ENCODE data around the gene PLXNA2. TPM values are rescaled to one million over a fixed set of nuclear protein-coding genes. Genes with fewer than 3 reads are reported as not detected.

Gene PLXNA2
- total RNA-seq, 1 experiment from 2014 or later = 0.06 TPM

GRCh38 chr1:208013210-208013609, 231.0 kb downstream of the PLXNA2 start:
- Histone ChIP-seq H3K36me3 (ENCODE audit: insufficient read depth, low read length, poor library complexity, severe bottlenecking) (no peaks in the 10 kb centered on the region), H3K9me3 (ENCODE audit: low read depth, low read length, poor library complexity, severe bottlenecking) (no peaks in the 10 kb centered on the region), H3K27me3 (replicated peaks; ENCODE audit: insufficient read depth, low read depth, low read length, poor library complexity) (peaks cover 7% of the 10 kb centered on the region), H3K4me1 (ENCODE audit: insufficient read depth, low read length, poor library complexity, severe bottlenecking) (no peaks in the 10 kb centered on the region), H3K27ac (ENCODE audit: low read depth, low read length, poor library complexity, severe bottlenecking) (no peak overlapping the region), H3K4me3 (ENCODE audit: low read depth, low read length, poor library complexity, severe bottlenecking) (no peak overlapping the region)
- DNase-seq (ENCODE audit: low spot score) = no peak
- TF ChIP-seq CTCF (conservative IDR thresholded peaks at IDR 0.05; ENCODE audit: low read depth, low read length) = no peak
- TF ChIP-seq EZH2 (IDR thresholded peaks at IDR 0.05; ENCODE audit: borderline replicate concordance, low read depth, low read length, poor library complexity, severe bottlenecking) = no peak
- POLR2A ChIA-PET (ENCODE audit: low non-redundant PET) = no interaction called here
- no TSS peak for BruUV-seq (replicated peaks)
- CTCF ChIA-PET = interaction anchor here (1.0 kb wide), 1 partner anchor 8 kb away, joined by 4 read pairs; no protein-coding TSS in a partner anchor
- intact Hi-C loops (cut with micrococcal nuclease; ENCODE audit: unreplicated experiment) = no loop called here

GRCh38 chr1:208012721-208013120, 231.5 kb downstream of the PLXNA2 start:
- no peak overlapping the region for H3K4me3 ChIP-seq (ENCODE audit: low read depth, low read length, poor library complexity, severe bottlenecking)
- no peaks in the 10 kb centered on the region for H3K4me1 ChIP-seq (ENCODE audit: insufficient read depth, low read length, poor library complexity, severe bottlenecking)
- BruUV-seq (replicated peaks) = no TSS peak
- TF ChIP-seq EZH2 (IDR thresholded peaks at IDR 0.05; ENCODE audit: borderline replicate concordance, low read depth, low read length, poor library complexity, severe bottlenecking) = no peak
- TF ChIP-seq CTCF (conservative IDR thresholded peaks at IDR 0.05; ENCODE audit: low read depth, low read length) = no peak
- H3K36me3 ChIP-seq (ENCODE audit: insufficient read depth, low read length, poor library complexity, severe bottlenecking) = no peaks in the 10 kb centered on the region
- DNase-seq (ENCODE audit: low spot score) = no peak
- H3K9me3 ChIP-seq (ENCODE audit: low read depth, low read length, poor library complexity, severe bottlenecking) = no peaks in the 10 kb centered on the region
- intact Hi-C loops (cut with micrococcal nuclease; ENCODE audit: unreplicated experiment) = no loop called here
- POLR2A ChIA-PET (ENCODE audit: low non-redundant PET) = no interaction called here
- no peak overlapping the region for H3K27ac ChIP-seq (ENCODE audit: low read depth, low read length, poor library complexity, severe bottlenecking)
- peaks cover 7% of the 10 kb centered on the region for H3K27me3 ChIP-seq (replicated peaks; ENCODE audit: insufficient read depth, low read depth, low read length, poor library complexity)
- CTCF ChIA-PET = no interaction called here

- Histone ChIP-seq H3K27me3 (replicated peaks; ENCODE audit: insufficient read depth, low read depth, low read length, poor library complexity) (peaks cover 7% of the 10 kb centered on the region), H3K4me3 (ENCODE audit: low read depth, low read length, poor library complexity, severe bottlenecking) (no peak overlapping the region), H3K36me3 (ENCODE audit: insufficient read depth, low read length, poor library complexity, severe bottlenecking) (no peaks in the 10 kb centered on the region), H3K27ac (ENCODE audit: low read depth, low read length, poor library complexity, severe bottlenecking) (no peak overlapping the region), H3K4me1 (ENCODE audit: insufficient read depth, low read length, poor library complexity, severe bottlenecking) (no peaks in the 10 kb centered on the region), H3K9me3 (ENCODE audit: low read depth, low read length, poor library complexity, severe bottlenecking) (no peaks in the 10 kb centered on the region)
- no TSS peak for BruUV-seq (replicated peaks)
- DNase-seq (ENCODE audit: low spot score) = no peak
- intact Hi-C loops (cut with micrococcal nuclease; ENCODE audit: unreplicated experiment) = no loop called here
- ChIA-PET CTCF (no interaction called here), POLR2A (ENCODE audit: low non-redundant PET) (no interaction called here)
- TF ChIP-seq CTCF (conservative IDR thresholded peaks at IDR 0.05; ENCODE audit: low read depth, low read length) = no peak
- TF ChIP-seq EZH2 (IDR thresholded peaks at IDR 0.05; ENCODE audit: borderline replicate concordance, low read depth, low read length, poor library complexity, severe bottlenecking) = no peak
Measured at GRCh38 chr1:208010487-208011071, 233.6 kb downstream of the PLXNA2 start.
